ENCODE measurements around the gene FLT4. TPM values are rescaled to one million over a fixed set of nuclear protein-coding genes. Genes with fewer than 3 reads are reported as not detected.
A peak's percentile ranks its signal among the peaks of the same experiment; 100 is the strongest.

FLT4 gene
- total and polyA plus RNA-seq, 9 of the 15 experiments (the other 6 are each of a cell fraction or from before 2014, with no cell fraction given): 0.01 to 0.42 (median 0.14) TPM; not detected in 2

- TF ChIP-seq CEBPG (CRISPR knock-in tag; IDR thresholded peaks at IDR 0.05) (no peak), CEBPG (tag; conservative IDR thresholded peaks at IDR 0.05 in 1 of 2, IDR thresholded peaks at IDR 0.05 in 1 of 2) (no peak), XRCC4 (IDR thresholded peaks at IDR 0.05; ENCODE audit: extremely low read depth, insufficient read depth, insufficient read length) (no peak), PRPF4 (IDR thresholded peaks at IDR 0.05; ENCODE audit: insufficient read depth, low read depth, low read length, poor library complexity, severe bottlenecking) (no peak), TCFL5 (CRISPR knock-in tag; conservative IDR thresholded peaks at IDR 0.05) (no peak), ETS2 (tag; IDR thresholded peaks at IDR 0.05; ENCODE audit: borderline replicate concordance, poor library complexity, severe bottlenecking) (no peak), TCF7 (IDR thresholded peaks at IDR 0.05; ENCODE audit: borderline replicate concordance) (no peak), HBP1 (CRISPR knock-in tag; IDR thresholded peaks at IDR 0.05) (no peak; the same call in 1 of the 2 replicates), ZBTB12 (CRISPR knock-in tag; IDR thresholded peaks at IDR 0.05) (no peak), ETV5 (CRISPR knock-in tag; IDR thresholded peaks at IDR 0.05; ENCODE audit: low read depth) (no peak), ETV1 (tag; conservative IDR thresholded peaks at IDR 0.05; ENCODE audit: low read depth) (no peak), SIN3A (IDR thresholded peaks at IDR 0.05; ENCODE audit: borderline replicate concordance in 2 of 2, control insufficient read depth in 1 of 2, low read depth in 2 of 2, low read length in 2 of 2) (no peak), ATF4 (CRISPR knock-in tag; IDR thresholded peaks at IDR 0.05) (no peak), NFRKB (IDR thresholded peaks at IDR 0.05; ENCODE audit: low read depth) (0 out of 2 replicates have a peak, but pooled peaks have one; percentile 33), ARID4B (CRISPR knock-in tag; IDR thresholded peaks at IDR 0.05) (no peak), THRA (IDR thresholded peaks at IDR 0.05) (no peak), TCF15 (CRISPR knock-in tag; IDR thresholded peaks at IDR 0.05) (no peak), TGIF2 (CRISPR knock-in tag; IDR thresholded peaks at IDR 0.05) (no peak)
Observed at GRCh38 chr5:180670157-180670556, 20.8 kb upstream of the FLT4 start (continued).
